Prostate gland (tissue), 1 donor: ENCODE data around the gene PXT1.

Source experiments
- POLR2A ChIP-seq: fragments of 450-650 bp; IDR thresholded peaks from one replicate; pipeline ENCODE4 v1.6.1; 2016; ENCODE audit warnings: antibody characterized with exemption, mild to moderate bottlenecking
- POLR2AphosphoS5 ChIP-seq: sonication (generic); formaldehyde crosslinking; IDR thresholded peaks from one replicate; pipeline ENCODE4 v1.6.1; 2017; ENCODE audit warnings: antibody characterized with exemption

GRCh38 chr6:36426622-36427021, 16.0 kb downstream of the PXT1 start:
- TF ChIP-seq POLR2A (no peak), POLR2AphosphoS5 (no peak)
